Femur (tissue), 1 donor: ENCODE measurements around the gene ST6GALNAC5.

Experiments
- DNase-seq: peaks from one replicate; pipeline ENCODE4 v3.0.0-alpha.2; 2017

The ST6GALNAC5 gene

DNA sequence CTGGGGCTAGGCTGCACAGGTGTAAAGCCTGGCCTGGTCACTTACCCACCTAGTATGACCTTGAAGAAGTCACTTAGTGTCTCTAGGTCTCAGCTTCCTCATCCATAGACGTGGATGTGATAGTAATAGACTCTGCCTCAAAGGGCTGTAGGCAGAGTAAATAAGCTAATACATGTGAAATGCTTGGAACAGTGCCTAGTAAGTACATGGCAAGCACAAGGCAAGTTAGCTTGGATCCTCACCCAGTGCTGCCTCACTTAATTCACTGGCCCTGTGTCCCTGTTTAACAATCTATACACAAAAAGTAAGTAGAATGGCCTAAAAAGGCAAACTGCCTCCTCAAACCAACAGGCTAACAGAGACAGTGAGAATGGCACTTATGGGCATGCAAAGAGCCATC is 184.1 kb downstream of the ST6GALNAC5 start:
- no peak for DNase-seq

DNA sequence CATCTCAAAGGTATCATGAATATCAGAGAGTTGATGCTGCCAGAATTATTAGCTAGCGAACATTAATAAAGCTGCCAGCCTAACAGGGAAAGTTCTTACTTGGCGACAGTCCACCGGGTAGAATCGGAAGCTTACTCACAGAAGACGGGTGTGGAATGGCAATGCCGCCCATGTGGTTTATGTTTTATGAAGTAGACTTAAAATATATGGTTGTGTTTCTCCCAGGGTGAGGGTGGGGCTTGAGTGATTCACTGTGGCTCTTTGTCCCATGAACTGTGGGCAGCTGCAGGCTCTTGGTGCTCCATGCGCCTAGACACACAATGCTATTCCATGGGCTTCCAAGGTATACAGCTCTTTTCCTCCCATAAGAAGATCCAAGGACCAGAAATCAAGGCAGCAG is 189.2 kb downstream of the ST6GALNAC5 start:
- DNase-seq: no peak

DNA sequence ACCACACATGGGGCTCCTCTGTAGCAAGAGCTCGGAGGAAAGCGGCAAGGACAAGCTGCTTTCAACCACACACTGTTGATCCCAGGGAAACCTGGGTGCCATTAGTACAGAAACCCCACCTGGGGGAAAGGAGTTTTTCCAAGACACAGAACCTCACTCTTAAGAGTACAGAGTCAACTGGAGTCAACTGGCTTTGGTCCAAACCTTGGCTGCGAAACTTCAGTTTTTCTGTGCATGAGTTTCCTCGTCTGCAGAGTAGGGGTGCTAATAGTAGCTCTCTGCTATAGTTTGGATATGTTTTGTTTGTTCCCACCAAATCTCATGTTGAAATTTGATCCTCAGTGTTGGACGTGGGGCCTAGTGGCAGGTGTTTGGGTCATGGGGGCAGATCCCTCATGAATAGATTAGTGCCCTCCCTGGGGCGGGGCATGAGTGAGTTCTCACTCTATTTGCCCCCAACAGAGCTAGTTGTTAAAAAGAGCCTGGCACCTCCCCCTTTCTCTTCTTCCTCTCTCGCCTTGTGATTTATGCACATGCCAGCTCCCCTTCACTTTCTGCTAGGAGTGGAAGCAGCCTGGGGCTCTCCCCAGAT is 190.8 kb downstream of the ST6GALNAC5 start:
- DNase-seq: no peak

DNA sequence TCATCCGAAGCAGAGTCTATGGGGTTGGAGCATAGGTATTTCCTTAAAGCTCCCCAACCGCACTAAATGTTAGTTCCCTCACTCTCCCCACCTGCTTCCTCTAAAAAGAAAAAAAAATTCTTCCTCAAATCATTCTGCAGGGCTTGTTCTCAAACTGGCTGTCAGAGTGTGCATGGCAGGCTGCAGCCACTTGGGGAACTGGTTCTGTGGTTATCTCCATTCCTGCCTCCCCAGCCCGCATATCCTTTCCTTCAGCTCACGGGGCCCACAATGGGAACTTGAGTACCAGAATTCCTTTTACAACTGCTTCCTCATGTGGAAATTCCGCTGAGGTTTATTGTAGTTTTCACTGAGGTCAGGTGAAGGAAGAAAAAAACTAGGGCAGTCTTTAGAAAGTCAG is 192.7 kb downstream of the ST6GALNAC5 start:
- no peak for DNase-seq

DNA sequence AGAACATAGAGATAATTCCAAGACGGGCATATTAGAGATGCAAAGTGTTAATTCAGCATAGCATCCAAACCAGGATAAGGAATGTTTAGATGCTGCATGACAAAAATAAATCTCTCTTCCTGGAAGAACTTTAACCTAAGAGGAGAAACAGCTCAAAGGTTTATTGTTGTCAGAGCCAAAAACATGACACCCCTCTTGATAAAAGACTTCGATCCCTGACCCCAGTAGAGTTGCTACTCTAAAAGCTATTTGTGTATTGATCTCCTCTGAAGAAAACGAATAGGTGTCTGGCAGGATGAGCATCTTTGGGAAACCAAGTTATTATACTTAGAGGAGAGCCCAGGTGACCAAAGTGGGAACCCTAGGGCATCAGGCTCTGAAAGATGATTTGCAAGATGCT is 193.9 kb downstream of the ST6GALNAC5 start:
- no peak for DNase-seq

GRCh38 chr1:77063118-77063517 is 195.8 kb downstream of the ST6GALNAC5 start:
- DNase-seq: no peak

GRCh38 chr1:77064246-77064645 is 197.0 kb downstream of the ST6GALNAC5 start:
- DNase-seq: no peak

- no peak for DNase-seq
Observed at GRCh38 chr1:77065693-77066342, 198.5 kb downstream of the ST6GALNAC5 start.

GRCh38 chr1:77068013-77068412 is 200.7 kb downstream of the ST6GALNAC5 start:
- DNase-seq: no peak

DNA sequence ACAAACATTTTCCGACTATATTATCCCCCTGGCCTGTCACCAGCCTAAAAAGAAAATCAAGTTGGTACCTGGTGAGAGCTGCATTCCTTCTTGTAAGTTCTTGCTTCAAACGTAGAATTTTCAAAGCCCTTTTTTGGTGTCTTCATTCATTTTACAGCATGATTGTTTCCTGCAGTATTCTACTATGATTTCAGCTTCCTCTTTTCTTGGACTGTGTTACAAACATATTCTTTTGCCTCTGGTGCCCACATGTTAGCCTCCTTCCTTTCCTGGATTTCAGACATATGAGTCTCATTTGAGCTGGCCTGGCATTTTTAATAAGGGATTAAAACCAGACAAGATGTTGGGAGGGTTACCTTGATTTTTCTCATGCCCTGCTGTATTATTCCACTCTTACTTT is 209.5 kb downstream of the ST6GALNAC5 start:
- DNase-seq: no peak

DNA sequence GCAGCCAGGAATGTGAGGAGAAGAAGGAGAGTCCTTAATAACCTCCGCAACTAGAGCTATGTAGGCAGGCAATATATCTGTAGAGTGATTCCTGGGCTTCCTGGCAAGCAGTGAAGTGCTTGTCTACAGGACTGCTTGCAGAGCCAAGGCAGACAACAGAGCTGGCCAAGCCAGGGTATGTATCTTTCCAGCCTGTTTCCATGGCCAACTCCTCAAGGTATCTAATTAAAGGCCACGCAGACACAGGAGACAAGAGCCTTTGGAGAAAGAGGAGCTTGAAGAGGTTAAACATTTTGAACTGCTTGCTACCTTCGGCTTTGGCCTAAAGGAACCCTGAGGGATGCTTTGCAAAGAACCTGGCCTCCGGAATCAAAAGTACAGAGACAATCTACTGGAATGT is 214.6 kb downstream of the ST6GALNAC5 start:
- no peak for DNase-seq

GRCh38 chr1:77084457-77084856 is 217.2 kb downstream of the ST6GALNAC5 start:
- DNase-seq: no peak

- no peak for DNase-seq
Observed at GRCh38 chr1:77085109-77085508, 217.8 kb downstream of the ST6GALNAC5 start.

GRCh38 chr1:77089756-77090155 is 222.5 kb downstream of the ST6GALNAC5 start:
- no peak for DNase-seq

DNA sequence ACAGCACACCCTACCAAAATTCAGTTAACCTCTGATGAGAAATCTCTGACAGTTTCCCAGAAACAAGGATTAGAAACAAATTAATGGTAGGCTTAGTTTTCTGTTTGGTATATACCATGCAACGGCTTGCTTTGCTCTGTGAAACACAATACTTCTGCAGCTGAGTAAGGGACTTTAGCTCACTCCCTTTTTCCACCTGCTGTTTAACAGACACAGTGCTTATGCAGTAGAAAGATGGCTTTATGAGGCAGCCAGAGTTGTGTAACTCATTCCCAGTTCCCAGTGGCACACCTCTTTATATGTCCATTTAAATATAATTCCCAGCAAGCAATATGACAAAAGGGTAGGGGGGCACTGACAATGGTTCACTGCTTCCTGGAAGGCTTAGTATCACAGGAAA is 228.0 kb downstream of the ST6GALNAC5 start:
- no peak for DNase-seq

- no peak for DNase-seq
Observed at GRCh38 chr1:77096496-77097255, 229.4 kb downstream of the ST6GALNAC5 start.

DNA sequence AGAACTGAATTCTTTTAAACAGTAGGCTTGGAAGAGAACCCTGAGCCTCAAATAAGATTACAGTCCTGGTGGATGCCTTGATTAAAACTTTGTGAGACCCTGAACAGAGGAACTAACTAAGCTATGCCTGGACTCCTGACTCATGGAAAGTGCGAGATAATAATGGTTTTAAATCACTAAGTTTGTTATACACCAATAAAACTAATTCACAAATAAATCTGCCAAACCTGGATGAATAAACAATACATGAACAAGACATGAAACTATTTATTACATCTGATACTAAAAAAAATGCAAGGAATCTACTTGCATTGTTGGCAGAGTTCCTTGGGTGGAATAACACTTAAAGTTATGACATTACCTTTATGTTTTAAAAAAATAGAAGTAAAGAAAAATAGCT is 233.6 kb downstream of the ST6GALNAC5 start:
- DNase-seq: no peak

GRCh38 chr1:77103486-77103885 is 236.2 kb downstream of the ST6GALNAC5 start:
- no peak for DNase-seq

DNA sequence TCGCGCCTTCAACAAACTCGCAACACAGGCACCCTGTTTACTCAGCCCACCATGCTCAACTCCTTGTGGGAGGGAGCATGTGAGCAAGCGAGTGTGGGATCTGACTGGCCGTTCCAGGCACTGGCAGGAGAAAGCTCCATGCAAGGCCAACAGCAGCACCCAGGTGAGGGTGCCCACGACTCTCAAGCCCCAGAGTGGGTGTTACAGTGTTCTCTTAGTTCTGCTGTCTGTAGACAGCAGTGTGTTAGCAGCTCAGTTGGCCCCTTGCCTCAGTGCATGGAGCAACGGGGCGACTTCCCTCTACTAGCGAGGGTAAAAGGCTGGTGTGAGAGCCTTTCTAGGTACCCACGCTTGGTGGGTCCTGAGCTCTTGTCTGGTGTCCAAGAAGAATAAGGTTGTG is 237.4 kb downstream of the ST6GALNAC5 start:
- no peak for DNase-seq
